GM12874 (cell line): ENCODE data around the gene BICD2.

Experiments used
- CTCF ChIP-seq: IDR thresholded peaks from 2 replicates; pipeline ENCODE4 v1.5.1; 2011; ENCODE audit warnings: low read depth, mild to moderate bottlenecking, control low read depth, low read length, moderate library complexity; ENCODE audit not compliant: insufficient read depth

BICD2 gene

GRCh38 chr9:92760494-92760893 lies 4.1 kb downstream of the BICD2 start:
- TF ChIP-seq CTCF: no peak

- TF ChIP-seq CTCF: no peak
These were observed 4.6 kb downstream of the BICD2 start for GRCh38 chr9:92760070-92760469.

GRCh38 chr9:92759446-92759845 lies 5.2 kb downstream of the BICD2 start:
- no peak for TF ChIP-seq CTCF

- TF ChIP-seq CTCF: no peak
These were observed 7.8 kb downstream of the BICD2 start for GRCh38 chr9:92756792-92757191.

GRCh38 chr9:92754091-92754745 lies 10.4 kb downstream of the BICD2 start:
- TF ChIP-seq CTCF: no peak

- TF ChIP-seq CTCF: no peak
These were observed 11.7 kb downstream of the BICD2 start for GRCh38 chr9:92752812-92753404.

- TF ChIP-seq CTCF: no peak
These were observed 14.7 kb downstream of the BICD2 start for GRCh38 chr9:92749934-92750315.
